Osteoblast (primary cell): ENCODE data around the gene POM121. TPM values are rescaled to one million over a fixed set of nuclear protein-coding genes. Genes with fewer than 3 reads are reported as not detected.
"Not testable (repeated sequence)": the region's sequence is repeated elsewhere in the genome, so short reads cannot be mapped to it uniquely, and the experiment has no call there.

ENCODE experiments used
- DNase-seq: peaks from one replicate; pipeline ENCODE4 v3.0.0; 2011; ENCODE audit warnings: low spot score, mixed read lengths; ENCODE audit not compliant: insufficient read length; ENCODE audit errors: missing footprints
- H2AFZ ChIP-seq: 2 replicates; pipeline ENCODE4 v1.6.0; 2011; ENCODE audit warnings: mild to moderate bottlenecking, low read length
- H3K27ac ChIP-seq: 2 replicates; pipeline ENCODE4 v1.5.1; 2011; ENCODE audit warnings: mild to moderate bottlenecking, low read depth, low read length, moderate library complexity
- H3K27me3 ChIP-seq: 2 replicates; pipeline ENCODE4 v1.6.0; 2012; ENCODE audit warnings: mild to moderate bottlenecking, control low read depth, inconsistent platforms, low read length, moderate library complexity; ENCODE audit not compliant: insufficient read depth
- H3K36me3 ChIP-seq: 2 replicates; pipeline ENCODE4 v1.5.1; 2011; ENCODE audit warnings: mild to moderate bottlenecking, low read length, control low read depth, moderate library complexity; ENCODE audit not compliant: insufficient read depth
- H3K4me1 ChIP-seq: 2 replicates; pipeline ENCODE4 v1.5.1; 2011; ENCODE audit warnings: mild to moderate bottlenecking, low read length, control low read depth, moderate library complexity; ENCODE audit not compliant: insufficient read depth
- H3K4me2 ChIP-seq: 2 replicates; pipeline ENCODE4 v1.6.0; 2011; ENCODE audit warnings: mild to moderate bottlenecking, low read length; ENCODE audit not compliant: insufficient read depth
- H3K4me3 ChIP-seq: fragments of 200-600 bp; sonication (generic); 3 replicates; pipeline ENCODE4 v1.5.1; 2012; ENCODE audit warnings: mild to moderate bottlenecking, low read length, inconsistent platforms; ENCODE audit not compliant: insufficient read depth
- H3K79me2 ChIP-seq: 2 replicates; pipeline ENCODE4 v1.6.0; 2012; ENCODE audit warnings: mild to moderate bottlenecking, low read length, control low read depth, inconsistent platforms; ENCODE audit not compliant: insufficient read depth
- H3K9me3 ChIP-seq: 2 replicates; pipeline ENCODE4 v1.5.1; 2011; ENCODE audit warnings: low read depth, low read length, control low read depth
- H4K20me1 ChIP-seq: 2 replicates; pipeline ENCODE4 v1.6.0; 2012; ENCODE audit warnings: mild to moderate bottlenecking, low read length, control low read depth; ENCODE audit not compliant: insufficient read depth
- total RNA-seq: library from RNA; depleted of rRNA; stranded (reverse); fragments of >200 nt; gene quantifications from 2 replicates; pipeline ENCODE4 v1.2.3, GENCODE V29; 2012
- TF ChIP-seq, protein P1 (sequence below): IDR thresholded peaks from 2 replicates; pipeline ENCODE4 v1.5.1; 2011; ENCODE audit warnings: mild to moderate bottlenecking, low read depth, low read length, moderate library complexity; ENCODE audit errors: extremely low read depth

Gene POM121
- total RNA-seq, 1 donor: 6.5 TPM

DNA sequence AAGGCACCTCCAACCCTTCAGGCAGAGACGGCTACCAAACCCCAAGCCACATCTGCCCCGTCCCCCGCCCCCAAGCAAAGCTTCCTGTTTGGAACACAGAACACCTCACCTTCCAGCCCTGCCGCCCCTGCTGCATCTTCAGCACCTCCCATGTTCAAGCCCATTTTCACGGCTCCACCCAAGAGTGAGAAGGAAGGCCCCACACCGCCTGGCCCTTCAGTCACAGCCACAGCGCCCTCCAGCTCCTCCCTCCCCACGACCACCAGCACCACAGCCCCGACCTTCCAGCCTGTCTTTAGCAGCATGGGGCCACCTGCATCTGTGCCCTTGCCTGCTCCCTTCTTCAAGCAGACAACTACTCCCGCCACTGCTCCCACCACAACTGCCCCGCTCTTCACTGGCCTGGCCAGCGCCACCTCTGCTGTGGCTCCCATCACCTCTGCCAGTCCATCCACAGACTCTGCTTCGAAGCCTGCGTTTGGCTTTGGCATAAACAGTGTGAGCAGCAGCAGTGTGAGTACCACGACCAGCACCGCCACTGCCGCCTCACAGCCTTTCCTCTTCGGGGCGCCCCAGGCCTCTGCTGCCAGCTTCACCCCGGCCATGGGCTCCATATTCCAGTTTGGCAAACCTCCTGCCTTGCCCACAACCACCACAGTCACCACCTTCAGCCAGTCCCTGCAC is 17.3 kb downstream of the POM121 start:
- H3K4me1 ChIP-seq, H2AFZ ChIP-seq, H3K27me3 ChIP-seq, H3K36me3 ChIP-seq, DNase-seq, H4K20me1 ChIP-seq, H3K79me2 ChIP-seq, H3K4me2 ChIP-seq, H3K4me3 ChIP-seq, H3K27ac ChIP-seq, H3K9me3 ChIP-seq: not testable (repeated sequence)

DNA sequence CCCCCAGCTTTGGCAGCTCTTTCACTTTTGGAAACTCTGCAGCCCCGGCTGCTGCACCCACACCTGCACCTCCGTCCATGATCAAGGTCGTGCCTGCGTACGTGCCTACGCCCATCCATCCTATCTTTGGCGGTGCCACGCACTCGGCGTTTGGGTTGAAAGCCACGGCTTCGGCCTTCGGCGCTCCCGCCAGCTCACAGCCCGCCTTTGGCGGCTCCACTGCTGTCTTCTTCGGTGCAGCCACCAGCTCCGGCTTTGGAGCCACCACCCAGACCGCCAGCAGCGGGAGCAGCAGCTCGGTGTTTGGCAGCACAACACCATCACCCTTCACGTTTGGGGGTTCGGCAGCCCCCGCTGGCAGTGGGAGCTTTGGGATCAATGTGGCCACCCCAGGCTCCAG is 18.1 kb downstream of the POM121 start:
- H3K4me3 ChIP-seq, H3K27ac ChIP-seq, H3K79me2 ChIP-seq, H4K20me1 ChIP-seq, H3K27me3 ChIP-seq, H3K9me3 ChIP-seq, DNase-seq, H2AFZ ChIP-seq, H3K4me2 ChIP-seq, H3K4me1 ChIP-seq, H3K36me3 ChIP-seq: not testable (repeated sequence)

DNA sequence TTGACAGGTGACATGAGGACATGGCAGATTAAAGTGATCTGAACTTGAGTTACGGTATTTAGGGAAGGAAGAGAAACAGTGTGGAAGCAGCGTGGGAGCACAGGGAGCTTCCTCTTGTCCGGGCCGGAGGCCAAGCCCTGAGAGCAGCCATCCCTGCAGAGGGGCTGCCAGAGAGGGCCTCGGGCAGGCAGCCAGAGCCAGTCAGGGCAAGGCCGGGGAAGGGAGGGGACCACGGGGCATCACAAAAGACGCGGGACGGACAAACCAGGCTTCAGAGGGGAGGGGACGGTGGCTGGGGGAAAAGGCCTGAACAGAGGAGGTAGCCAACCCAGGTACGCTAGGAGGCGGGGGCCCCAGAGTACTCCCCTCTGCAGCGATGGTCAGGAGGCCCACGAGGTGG is 20.0 kb downstream of the POM121 start:
- H3K79me2 ChIP-seq, H4K20me1 ChIP-seq, H3K4me1 ChIP-seq, DNase-seq, H3K27ac ChIP-seq, H3K36me3 ChIP-seq, H2AFZ ChIP-seq, H3K4me2 ChIP-seq, H3K9me3 ChIP-seq, H3K27me3 ChIP-seq, H3K4me3 ChIP-seq: not testable (repeated sequence)

DNA sequence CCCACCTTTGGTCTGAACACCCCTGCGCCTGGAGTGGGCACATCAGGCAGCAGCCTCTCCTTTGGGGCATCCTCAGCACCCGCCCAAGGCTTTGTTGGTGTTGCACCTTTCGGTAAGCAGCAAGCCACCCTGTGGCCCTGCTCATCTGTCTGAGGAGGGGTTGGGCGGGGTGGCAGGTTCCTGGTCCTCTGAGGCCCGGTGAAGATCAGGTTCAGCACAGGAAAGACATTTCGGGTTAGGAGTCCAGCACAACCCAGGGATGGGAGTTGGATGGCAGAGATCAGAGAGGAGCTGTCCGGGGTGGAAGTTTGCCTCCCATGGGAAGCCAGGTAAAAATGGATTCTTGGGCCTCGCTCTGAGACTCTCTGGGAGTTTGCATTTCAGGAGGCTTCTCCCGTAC is 20.7 kb downstream of the POM121 start:
- not testable (repeated sequence) for H4K20me1 ChIP-seq, H3K9me3 ChIP-seq, H3K4me2 ChIP-seq, H3K27me3 ChIP-seq, H3K4me1 ChIP-seq, DNase-seq, H3K4me3 ChIP-seq, H3K36me3 ChIP-seq, H3K27ac ChIP-seq, H2AFZ ChIP-seq, H3K79me2 ChIP-seq

DNA sequence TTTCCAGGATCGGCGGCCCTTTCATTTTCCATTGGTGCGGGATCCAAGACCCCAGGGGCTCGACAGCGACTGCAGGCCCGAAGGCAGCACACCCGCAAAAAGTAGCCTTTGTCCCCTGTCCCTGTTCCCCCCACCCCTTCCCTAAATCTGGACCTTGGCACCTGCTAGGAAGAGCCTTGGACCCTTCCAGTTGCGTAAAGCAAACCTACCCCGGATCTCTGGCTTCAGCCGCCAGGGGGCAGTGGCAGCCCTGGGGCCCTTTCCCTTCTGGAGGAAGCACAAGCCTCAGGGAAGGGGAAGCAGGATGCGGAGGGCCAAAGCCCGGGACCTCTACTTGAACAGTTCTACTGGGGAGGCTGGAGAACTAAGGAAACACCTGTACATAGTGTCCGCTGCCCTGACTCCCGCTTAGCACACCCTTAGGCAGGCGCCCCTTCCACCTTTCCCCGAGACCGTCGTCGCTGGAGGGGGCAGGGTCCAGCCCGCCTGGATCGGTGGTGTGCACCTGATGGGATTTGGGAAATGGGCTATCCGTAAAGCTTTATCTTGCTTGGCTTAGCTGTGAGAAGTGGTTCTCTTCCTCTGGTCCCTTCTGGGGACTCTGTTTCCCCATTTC is 21.3 kb downstream of the POM121 start:
- H3K79me2 ChIP-seq, H2AFZ ChIP-seq, H3K9me3 ChIP-seq, H4K20me1 ChIP-seq, DNase-seq, H3K27ac ChIP-seq, H3K4me1 ChIP-seq, H3K4me3 ChIP-seq, H3K27me3 ChIP-seq, H3K4me2 ChIP-seq, H3K36me3 ChIP-seq: not testable (repeated sequence)
- TF ChIP-seq, protein P1, sequence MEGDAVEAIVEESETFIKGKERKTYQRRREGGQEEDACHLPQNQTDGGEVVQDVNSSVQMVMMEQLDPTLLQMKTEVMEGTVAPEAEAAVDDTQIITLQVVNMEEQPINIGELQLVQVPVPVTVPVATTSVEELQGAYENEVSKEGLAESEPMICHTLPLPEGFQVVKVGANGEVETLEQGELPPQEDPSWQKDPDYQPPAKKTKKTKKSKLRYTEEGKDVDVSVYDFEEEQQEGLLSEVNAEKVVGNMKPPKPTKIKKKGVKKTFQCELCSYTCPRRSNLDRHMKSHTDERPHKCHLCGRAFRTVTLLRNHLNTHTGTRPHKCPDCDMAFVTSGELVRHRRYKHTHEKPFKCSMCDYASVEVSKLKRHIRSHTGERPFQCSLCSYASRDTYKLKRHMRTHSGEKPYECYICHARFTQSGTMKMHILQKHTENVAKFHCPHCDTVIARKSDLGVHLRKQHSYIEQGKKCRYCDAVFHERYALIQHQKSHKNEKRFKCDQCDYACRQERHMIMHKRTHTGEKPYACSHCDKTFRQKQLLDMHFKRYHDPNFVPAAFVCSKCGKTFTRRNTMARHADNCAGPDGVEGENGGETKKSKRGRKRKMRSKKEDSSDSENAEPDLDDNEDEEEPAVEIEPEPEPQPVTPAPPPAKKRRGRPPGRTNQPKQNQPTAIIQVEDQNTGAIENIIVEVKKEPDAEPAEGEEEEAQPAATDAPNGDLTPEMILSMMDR: peak; percentile 14

DNA sequence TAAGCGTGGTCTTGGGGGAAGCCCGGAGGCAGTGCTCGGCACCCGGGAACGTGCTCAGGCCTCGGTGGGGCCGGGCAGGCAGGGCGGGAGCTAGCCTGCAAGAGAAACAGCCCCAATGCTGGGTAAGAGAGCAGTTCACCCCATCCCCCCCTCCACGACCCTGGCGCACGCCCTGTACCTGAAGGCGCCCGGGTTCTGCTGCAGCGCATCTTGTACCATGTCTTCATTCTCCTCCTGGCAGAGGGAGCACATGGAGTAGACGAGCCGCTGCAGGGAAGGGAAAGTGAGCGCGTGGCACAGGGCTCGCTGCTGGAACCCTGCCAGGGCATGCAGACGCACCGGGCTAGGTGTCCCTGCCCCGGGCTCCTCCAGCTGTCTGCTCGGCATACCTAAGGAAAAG is 23.8 kb downstream of the POM121 start:
- not testable (repeated sequence) for DNase-seq, H4K20me1 ChIP-seq, H3K4me2 ChIP-seq, H3K4me1 ChIP-seq, H3K27ac ChIP-seq, H3K79me2 ChIP-seq, H3K4me3 ChIP-seq, H3K27me3 ChIP-seq, H3K36me3 ChIP-seq, H2AFZ ChIP-seq, H3K9me3 ChIP-seq

DNA sequence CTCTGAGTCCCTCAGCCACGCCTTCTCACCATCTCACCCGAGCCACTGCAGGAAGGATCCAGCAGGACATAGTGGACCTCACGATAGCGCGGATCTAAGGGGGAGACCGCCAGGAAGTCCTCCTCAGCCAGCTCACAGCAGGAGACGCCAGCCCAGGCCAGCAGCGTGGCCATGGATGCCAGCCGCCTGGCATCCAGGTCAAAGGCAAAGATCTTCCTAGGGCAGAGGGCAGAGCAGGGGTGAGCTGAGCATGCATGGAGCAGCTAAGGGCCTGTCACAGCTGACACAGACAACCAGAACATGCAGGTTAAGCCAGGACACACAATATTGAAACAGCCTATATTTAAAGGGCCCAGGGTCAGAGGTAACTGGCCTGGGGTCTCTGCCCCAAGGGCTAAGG is 24.4 kb downstream of the POM121 start:
- not testable (repeated sequence) for H3K4me1 ChIP-seq, H3K27me3 ChIP-seq, H2AFZ ChIP-seq, H3K36me3 ChIP-seq, DNase-seq, H3K4me3 ChIP-seq, H4K20me1 ChIP-seq, H3K27ac ChIP-seq, H3K4me2 ChIP-seq, H3K79me2 ChIP-seq, H3K9me3 ChIP-seq

DNA sequence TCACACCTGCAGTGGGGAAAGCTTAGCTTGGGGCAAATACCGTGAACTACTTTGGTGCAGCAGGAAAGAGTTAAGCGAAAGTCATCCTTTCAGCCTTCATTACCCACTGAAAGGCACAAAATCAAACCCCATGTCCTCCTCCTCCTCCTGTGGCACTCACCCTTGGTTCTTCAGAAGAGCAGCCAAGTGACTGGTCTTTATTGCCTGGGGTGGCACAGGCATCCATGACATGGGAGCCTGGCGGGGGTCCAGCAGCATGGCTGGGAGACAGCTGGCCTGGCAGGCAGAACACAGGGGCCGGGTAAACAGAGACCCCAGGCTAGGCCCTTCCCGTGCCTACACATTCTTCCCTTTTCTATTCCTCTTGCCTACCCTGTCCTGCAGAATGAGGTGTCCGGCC is 24.8 kb downstream of the POM121 start:
- not testable (repeated sequence) for H3K4me1 ChIP-seq, H4K20me1 ChIP-seq, H3K27me3 ChIP-seq, H3K79me2 ChIP-seq, H3K27ac ChIP-seq, DNase-seq, H2AFZ ChIP-seq, H3K36me3 ChIP-seq, H3K9me3 ChIP-seq, H3K4me2 ChIP-seq, H3K4me3 ChIP-seq
